HepG2 (cell line): ENCODE data around the gene FLT3LG. TPM values are rescaled to one million over a fixed set of nuclear protein-coding genes. Genes with fewer than 3 reads are reported as not detected.

Source experiments
- ATAC-seq: fragments of 200-7000 bp; cut with Tn5 transposase; 3 replicates; pipeline ENCODE4 v1.9.1; 2020; ENCODE audit warnings: mild to moderate bottlenecking, moderate library complexity
- BruUV-seq: library from RNA; stranded (reverse); fragments of 400-500 nt; replicated peaks from 2 replicates; lab custom pipeline; 2021; lab: Mats Ljungman, UMichigan
- CTCF ChIA-PET: fragments of 300-600 bp; formaldehyde crosslinking; extraction: SDS; loops from one replicate; lab custom pipeline; 2021; ENCODE audit warnings: low total read pairs, inconsistent platforms, low intra/inter-chr PET ratio; lab: Yijun Ruan, JAX
- POLR2A ChIA-PET: fragments of 350-600 bp; sonication (Branson Sonifier 250); formaldehyde crosslinking; loops from one replicate; lab custom pipeline; 2020; ENCODE audit warnings: antibody characterized with exemption, inconsistent platforms; lab: Yijun Ruan, JAX
- DNase-seq: peaks from one replicate; pipeline ENCODE4 v3.0.0-alpha.2; 2015; ENCODE audit warnings: low spot score
- FAIRE-seq: peaks from 3 replicates; lab custom pipeline; 2011; peaks lifted over from hg19 to GRCh38; lab: Jason Lieb, UNC
- H2AFZ ChIP-seq: one replicate; pipeline ENCODE4 v1.6.1; 2011; ENCODE audit warnings: low read length, inconsistent platforms
- H3K27ac ChIP-seq: fragments of 300-600 bp; 3 replicates; pipeline ENCODE4 v1.8.0; 2011; ENCODE audit warnings: mixed run types, mild to moderate bottlenecking, mixed read lengths, low read length, inconsistent platforms; ENCODE audit not compliant: insufficient read depth; ENCODE audit errors: extremely low read length
- H3K27me3 ChIP-seq, 2 experiments: fragments of 200-600 bp in 1 of 2; 2 replicates in 1 of 2; 3 replicates in 1 of 2; pipeline versions ENCODE4 v1.6.0 to v1.8.0; 2011; ENCODE audit warnings: low read length in 2 of 2, mild to moderate bottlenecking in 2 of 2, moderate library complexity in 2 of 2, inconsistent platforms in 1 of 2; ENCODE audit not compliant: insufficient read depth in 2 of 2, control insufficient read depth in 1 of 2
- H3K36me3 ChIP-seq, 2 experiments: fragments of 200-600 bp in 1 of 2; replicated peaks in 1 of 2; 2 replicates in 1 of 2; 3 replicates in 1 of 2; pipeline versions ENCODE4 v1.5.1 to v1.8.0; 2011; ENCODE audit warnings: low read length in 2 of 2, inconsistent platforms in 1 of 2; ENCODE audit not compliant: insufficient read depth in 2 of 2, control insufficient read depth in 1 of 2
- H3K4me1 ChIP-seq: 2 replicates; pipeline ENCODE4 v1.5.1; 2012; ENCODE audit warnings: low read length, inconsistent platforms; ENCODE audit not compliant: insufficient read depth
- H3K4me2 ChIP-seq: 2 replicates; pipeline ENCODE4 v1.6.0; 2011; ENCODE audit warnings: low read depth, low read length, inconsistent platforms
- H3K4me3 ChIP-seq, 3 experiments: fragments of 200-600 bp in 1 of 3; sonication (generic), shearing (Covaris generic) in 1 of 3; replicated peaks in 1 of 3; 2 replicates each; pipeline ENCODE4 v1.5.1; 2011 to 2016; ENCODE audit warnings: low read length in 3 of 3, inconsistent platforms in 2 of 3, low read depth in 2 of 3, mild to moderate bottlenecking in 2 of 3, control low read depth in 1 of 3, mixed read lengths in 1 of 3; ENCODE audit not compliant: insufficient read depth in 1 of 3
- H3K79me2 ChIP-seq: one replicate; pipeline ENCODE4 v1.6.1; 2011; ENCODE audit warnings: low read length, inconsistent platforms; ENCODE audit not compliant: insufficient read depth
- H3K9ac ChIP-seq: 2 replicates; pipeline ENCODE4 v1.6.0; 2011; ENCODE audit warnings: mild to moderate bottlenecking, low read depth, low read length, inconsistent platforms; ENCODE audit not compliant: insufficient read depth
- H3K9me3 ChIP-seq: 2 replicates; pipeline ENCODE4 v1.5.1; 2012; ENCODE audit warnings: mild to moderate bottlenecking, low read length
- H4K20me1 ChIP-seq: 2 replicates; pipeline ENCODE4 v1.6.0; 2011; ENCODE audit warnings: inconsistent platforms, mild to moderate bottlenecking, low read length, moderate library complexity; ENCODE audit not compliant: insufficient read depth
- NBN ChIP-seq: fragments of 450-650 bp; conservative IDR thresholded peaks from 2 replicates; pipeline ENCODE4 v1.6.1; 2017
- SCMH1 ChIP-seq: sonication (generic); formaldehyde crosslinking; IDR thresholded peaks from 2 replicates; pipeline ENCODE4 v1.9.0; 2021; ENCODE audit warnings: missing genetic modification reagents, mild to moderate bottlenecking, borderline replicate concordance
- ZMYM3 ChIP-seq: sonication (generic); formaldehyde crosslinking; IDR thresholded peaks from 2 replicates; pipeline ENCODE4 v1.5.1; 2020; ENCODE audit warnings: mild to moderate bottlenecking, missing genetic modification reagents
- ZNF263 ChIP-seq: sonication (generic); formaldehyde crosslinking; IDR thresholded peaks from 2 replicates; pipeline ENCODE4 v1.4.0; 2020; ENCODE audit warnings: missing genetic modification reagents
- ZNF33A ChIP-seq: sonication (generic); formaldehyde crosslinking; IDR thresholded peaks from 2 replicates; pipeline ENCODE4 v1.5.1; 2020; ENCODE audit warnings: missing genetic modification reagents, mild to moderate bottlenecking, moderate library complexity, borderline replicate concordance
- ZNF768 ChIP-seq: sonication (generic); formaldehyde crosslinking; IDR thresholded peaks from 2 replicates; pipeline ENCODE4 v1.4.0; 2020; ENCODE audit warnings: missing genetic modification reagents
- ZNF776 ChIP-seq: sonication (generic); formaldehyde crosslinking; IDR thresholded peaks from 2 replicates; pipeline ENCODE4 v1.4.0; 2020; ENCODE audit warnings: mild to moderate bottlenecking, missing genetic modification reagents
- WGBS: methylation state at CpG from one replicate; pipeline ENCODE4 v1.1.6; 2017; ENCODE audit warnings: low lambda C conversion rate; 5-methylcytosine and 5-hydroxymethylcytosine counted together
- in situ Hi-C: cut with HindIII; loops from 2 replicates; pipeline ENCODE4 v1.10.0; 2017; ENCODE audit warnings: low pct_unique_long_range_greater_than_20kb; ENCODE audit not compliant: extremely low pct_ligation_motif_present
- intact Hi-C: fragments of 100-400 bp; cut with micrococcal nuclease; formaldehyde crosslinking; loops from one replicate; pipeline ENCODE4 v1.10.0; 2022; ENCODE audit not compliant: unreplicated experiment
- polyA plus RNA-seq, 8 experiments: library from polyadenylated mRNA; depleted of rRNA in 3 of 8; stranded (reverse) in 7 of 8; unstranded in 1 of 8; fragments of >200 nt; fragmentation: Illumina TruSeq in 4 of 8; extraction: Trizol in 4 of 8; gene quantifications; 2 replicates each; pipeline versions ENCODE4 v1.2.1 to v1.2.3, GENCODE V29; 2011 to 2016; ENCODE audit warnings: low read depth in 4 of 8, missing spikeins in 1 of 8, mixed read lengths in 1 of 8; ENCODE audit not compliant: insufficient read depth in 1 of 8
- total RNA-seq, 5 experiments: library from RNA; depleted of rRNA; stranded (reverse); fragments of >200 nt; fragmentation: Illumina TruSeq; extraction: Trizol; gene quantifications; 2 replicates each; pipeline ENCODE4 v1.2.3, GENCODE V29; 2016; ENCODE audit warnings: low read depth in 1 of 5

FLT3LG gene
- total and polyA plus RNA-seq, 2 of the 13 experiments (the other 11 are each of a cell fraction or from before 2014, with no cell fraction given), result 1.5 to 2.6 TPM

DNA sequence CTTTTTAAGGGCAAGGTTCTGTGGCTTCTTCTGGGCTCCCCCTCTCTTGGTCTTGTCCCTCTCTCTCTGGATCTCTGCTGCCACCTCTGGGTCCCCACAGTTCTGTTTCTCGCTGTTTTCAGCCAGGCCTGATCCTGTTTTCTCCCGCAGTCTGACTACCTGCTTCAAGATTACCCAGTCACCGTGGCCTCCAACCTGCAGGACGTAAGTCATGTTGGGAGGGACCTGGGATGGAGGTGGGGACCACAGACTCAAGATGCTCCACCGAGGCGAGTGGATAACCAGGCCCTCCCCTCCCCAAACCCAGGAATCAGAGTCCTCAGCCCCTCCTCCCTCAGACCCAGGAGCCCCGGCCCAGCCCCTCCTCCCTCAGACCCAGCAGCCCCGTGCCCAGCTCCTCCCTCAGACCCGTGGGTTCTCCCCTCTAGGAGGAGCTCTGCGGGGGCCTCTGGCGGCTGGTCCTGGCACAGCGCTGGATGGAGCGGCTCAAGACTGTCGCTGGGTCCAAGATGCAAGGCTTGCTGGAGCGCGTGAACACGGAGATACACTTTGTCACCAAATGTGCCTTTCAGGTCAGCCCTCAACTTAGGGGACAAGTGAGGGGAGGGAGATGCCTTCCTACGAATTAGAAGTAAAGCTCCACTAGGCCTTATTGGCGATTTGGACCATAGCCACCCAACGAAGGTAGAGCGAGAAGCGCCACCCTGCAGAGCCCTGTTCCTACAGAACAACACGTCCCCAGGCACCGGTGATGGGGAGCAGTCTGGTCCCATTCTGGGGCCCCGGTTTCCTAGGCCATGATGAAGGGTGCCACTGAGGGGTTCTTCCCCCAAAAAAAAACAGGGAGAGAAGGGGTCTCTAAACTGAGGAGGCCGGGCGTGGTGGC, 2.2 kb downstream of the FLT3LG start (continued):
- no peak for TF ChIP-seq NBN

DNA sequence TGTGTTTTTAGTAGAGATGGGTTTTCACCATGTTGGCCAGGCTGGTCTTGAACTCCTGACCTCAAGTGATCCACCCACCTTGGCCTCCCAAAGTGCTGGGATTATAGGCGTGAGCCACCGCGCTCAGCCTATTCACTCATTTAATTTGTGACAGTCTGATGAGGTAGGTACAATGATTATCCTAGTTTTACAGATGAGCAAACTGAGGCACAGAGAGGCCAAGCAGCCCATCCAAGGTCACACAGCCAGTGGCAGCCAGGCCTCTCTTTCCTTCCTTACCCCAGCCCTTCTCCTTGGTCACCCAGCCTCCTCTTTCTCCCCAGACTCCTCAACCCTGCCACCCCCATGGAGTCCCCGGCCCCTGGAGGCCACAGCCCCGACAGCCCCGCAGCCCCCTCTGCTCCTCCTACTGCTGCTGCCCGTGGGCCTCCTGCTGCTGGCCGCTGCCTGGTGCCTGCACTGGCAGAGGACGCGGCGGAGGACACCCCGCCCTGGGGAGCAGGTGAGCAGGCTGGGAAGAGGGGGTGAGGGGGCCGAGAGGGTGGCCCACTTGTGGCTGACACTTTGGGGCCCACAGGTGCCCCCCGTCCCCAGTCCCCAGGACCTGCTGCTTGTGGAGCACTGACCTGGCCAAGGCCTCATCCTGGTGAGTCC, 6.1 kb downstream of the FLT3LG start:
- Histone ChIP-seq H3K4me1 (peaks cover 38% of the 10 kb centered on the region), H2AFZ (no peak overlapping the region), H3K27ac (peak overlapping the region; percentile 21), H3K27me3 (no peaks in the 10 kb centered on the region; a peak in 1 of 5 replicates), H3K4me2 (peak overlapping the region; percentile 29; the same call in 1 of the 2 replicates), H3K4me3 (no peak overlapping the region; a peak in 1 of 6 replicates), H3K9me3 (no peaks in the 10 kb centered on the region), H3K36me3 (no peaks in the 10 kb centered on the region), H4K20me1 (no peaks in the 10 kb centered on the region), H3K9ac (no peak overlapping the region), H3K79me2 (no peaks in the 10 kb centered on the region)
- TF ChIP-seq ZNF768 (peak; percentile 98), SCMH1 (CRISPR knock-in tag) (no peak), ZMYM3 (CRISPR knock-in tag) (0 out of 2 replicates have a peak, but pooled peaks have one; percentile 53), ZNF776 (CRISPR knock-in tag) (no peak), ZNF263 (CRISPR knock-in tag) (peak; percentile 33; the same call in 1 of the 2 replicates), ZNF33A (CRISPR knock-in tag) (no peak)
- ChIA-PET POLR2A (interaction anchor here (1.0 to 1.8 kb wide), 5 partner anchors 12 to 117 kb away, joined by 3 to 10 read pairs (median 6); partner anchors contain the start of genes ALDH16A1, NOSIP, PRRG2 and RPS11), CTCF (no interaction called here)
- FAIRE-seq (no peak), ATAC-seq (no peak), DNase-seq (no peak)
- 84% methylated on average over 9 of the region's 14 CpGs for whole genome bisulfite sequencing
- intact Hi-C loops, result no loop called here
- in situ Hi-C loops, result no loop called here
- BruUV-seq, result no TSS peak
